Right lobe of liver (tissue), 4 donors: ENCODE results near the gene CANT1.

Experiments used
- CTCF ChIP-seq, 4 donors: fragments of 200-600 bp in 3 of 4; fragments of 450-650 bp in 1 of 4; IDR thresholded peaks; one replicate each; pipeline versions ENCODE4 v1.5.1 to v1.8.0; 2016 to 2022; ENCODE audit warnings: antibody characterized with exemption in 4 of 4, mild to moderate bottlenecking in 2 of 4
- POLR2A ChIP-seq: fragments of 450-650 bp; IDR thresholded peaks from one replicate; pipeline ENCODE4 v1.6.1; 2017; ENCODE audit warnings: antibody characterized with exemption, mild to moderate bottlenecking
- donor health status: DM: no; HTN: no; CAD: no.
- donor health status: DM: no; HTN: no; CAD: no.
- donor health status: DM: no; HTN: yes; CAD: no.

DNA sequence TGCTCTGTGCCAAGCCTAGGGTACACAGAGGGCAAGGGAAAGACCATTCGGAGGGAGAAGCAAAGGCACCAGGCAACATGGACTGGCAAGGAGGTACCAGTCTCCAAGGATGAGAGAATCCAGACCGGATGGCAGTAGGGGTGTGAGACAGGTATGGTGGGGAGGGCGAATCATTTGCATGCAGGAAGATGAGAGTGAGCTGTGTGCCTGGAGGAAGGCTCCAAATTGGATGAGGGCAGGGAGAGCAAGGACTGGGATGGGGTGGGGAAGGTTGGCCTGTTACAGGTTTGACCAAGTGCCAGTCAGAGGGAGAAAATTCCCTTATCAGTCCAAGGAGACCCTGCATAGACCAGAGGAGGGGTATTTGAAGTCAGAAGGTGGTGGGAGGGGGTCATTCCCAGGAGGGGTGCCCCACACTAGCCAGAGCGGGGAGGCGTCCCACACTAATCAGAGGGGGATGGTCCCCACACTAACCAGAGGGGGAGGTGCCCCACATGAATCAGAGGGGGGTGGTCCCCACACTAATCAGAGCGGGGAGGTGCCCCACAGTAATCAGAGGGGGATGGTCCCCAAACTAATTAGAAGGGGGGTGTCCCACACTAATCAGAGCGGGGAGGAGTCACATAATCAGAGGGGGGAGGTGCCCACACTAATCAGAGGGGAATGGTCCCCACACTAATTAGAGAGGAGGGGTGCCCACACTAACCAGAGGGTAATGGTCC is 737 bp downstream of the CANT1 start:
- TF ChIP-seq POLR2A (no peak), CTCF (IDR thresholded peaks at IDR 0.05) (no peak)
